ENCODE measurements around the gene PKD2. TPM values are rescaled to one million over a fixed set of nuclear protein-coding genes. Genes with fewer than 3 reads are reported as not detected.

The PKD2 gene
- total RNA-seq, 2 experiments from 2014 or later, result 2.3 to 2.8 TPM

GRCh38 chr4:88059766-88060165, 52.3 kb downstream of the PKD2 start:
- ATAC-seq, result no peak
- TF ChIP-seq CTCF (IDR thresholded peaks at IDR 0.05), result no peak
- POLR2A ChIA-PET, result no interaction called here
- H3K4me1 Mint-ChIP-seq (ENCODE audit: low read depth), result no peaks in the 10 kb centered on the region
- H3K36me3 Mint-ChIP-seq (ENCODE audit: low read depth), result no peaks in the 10 kb centered on the region
- H3K4me3 Mint-ChIP-seq, result no peak overlapping the region
- DNase-seq, result no peak
- CTCF ChIA-PET, result no interaction called here
- H3K27ac Mint-ChIP-seq, result no peak overlapping the region
- intact Hi-C loops (cut with micrococcal nuclease), result no loop called here
- no peaks in the 10 kb centered on the region for H3K27me3 Mint-ChIP-seq
- no peaks in the 10 kb centered on the region for H3K9me3 Mint-ChIP-seq

- no peak for ATAC-seq
- intact Hi-C loops (cut with micrococcal nuclease), result no loop called here
- no peaks in the 10 kb centered on the region for H3K27me3 Mint-ChIP-seq
- CTCF ChIA-PET, result no interaction called here
- H3K4me1 Mint-ChIP-seq (ENCODE audit: low read depth), result no peaks in the 10 kb centered on the region
- H3K4me3 Mint-ChIP-seq, result no peak overlapping the region
- TF ChIP-seq CTCF (IDR thresholded peaks at IDR 0.05), result no peak
- H3K9me3 Mint-ChIP-seq, result no peaks in the 10 kb centered on the region
- no peak overlapping the region for H3K27ac Mint-ChIP-seq
- H3K36me3 Mint-ChIP-seq (ENCODE audit: low read depth), result no peaks in the 10 kb centered on the region
- POLR2A ChIA-PET, result no interaction called here
- no peak for DNase-seq
These were observed 53.0 kb downstream of the PKD2 start for GRCh38 chr4:88060431-88060830.

- H3K27me3 Mint-ChIP-seq, result no peaks in the 10 kb centered on the region
- H3K9me3 Mint-ChIP-seq, result no peaks in the 10 kb centered on the region
- ATAC-seq (no peak), DNase-seq (no peak)
- POLR2A ChIA-PET, result no interaction called here
- peaks cover 11% of the 10 kb centered on the region for H3K36me3 Mint-ChIP-seq (ENCODE audit: low read depth)
- no peak overlapping the region for H3K4me3 Mint-ChIP-seq
- CTCF ChIA-PET, result no interaction called here
- intact Hi-C loops (cut with micrococcal nuclease), result no loop called here
- no peaks in the 10 kb centered on the region for H3K4me1 Mint-ChIP-seq (ENCODE audit: low read depth)
- no peak for TF ChIP-seq CTCF (IDR thresholded peaks at IDR 0.05)
- H3K27ac Mint-ChIP-seq, result no peak overlapping the region
These were observed 54.9 kb downstream of the PKD2 start for GRCh38 chr4:88062311-88062710.

DNA sequence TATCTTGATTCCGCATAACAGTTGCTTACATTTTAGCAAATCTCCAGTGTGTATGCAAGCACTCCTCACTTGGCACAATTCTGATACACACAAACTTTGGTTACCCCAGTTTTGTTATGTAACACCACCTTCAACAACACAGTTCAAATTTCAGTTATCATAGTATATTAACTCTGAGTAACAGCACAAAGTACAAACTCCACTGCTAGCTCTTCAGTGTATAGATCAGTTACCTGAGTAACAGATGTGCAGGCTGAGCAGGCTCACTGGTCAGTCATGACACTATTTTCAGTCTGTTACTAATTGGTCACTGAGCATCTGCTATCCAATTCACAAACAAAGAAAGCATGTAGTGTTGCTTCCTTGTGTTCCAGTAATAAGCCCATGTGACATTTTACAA, 55.4 kb downstream of the PKD2 start:
- H3K27me3 Mint-ChIP-seq, result no peaks in the 10 kb centered on the region
- CTCF ChIA-PET, result no interaction called here

DNA sequence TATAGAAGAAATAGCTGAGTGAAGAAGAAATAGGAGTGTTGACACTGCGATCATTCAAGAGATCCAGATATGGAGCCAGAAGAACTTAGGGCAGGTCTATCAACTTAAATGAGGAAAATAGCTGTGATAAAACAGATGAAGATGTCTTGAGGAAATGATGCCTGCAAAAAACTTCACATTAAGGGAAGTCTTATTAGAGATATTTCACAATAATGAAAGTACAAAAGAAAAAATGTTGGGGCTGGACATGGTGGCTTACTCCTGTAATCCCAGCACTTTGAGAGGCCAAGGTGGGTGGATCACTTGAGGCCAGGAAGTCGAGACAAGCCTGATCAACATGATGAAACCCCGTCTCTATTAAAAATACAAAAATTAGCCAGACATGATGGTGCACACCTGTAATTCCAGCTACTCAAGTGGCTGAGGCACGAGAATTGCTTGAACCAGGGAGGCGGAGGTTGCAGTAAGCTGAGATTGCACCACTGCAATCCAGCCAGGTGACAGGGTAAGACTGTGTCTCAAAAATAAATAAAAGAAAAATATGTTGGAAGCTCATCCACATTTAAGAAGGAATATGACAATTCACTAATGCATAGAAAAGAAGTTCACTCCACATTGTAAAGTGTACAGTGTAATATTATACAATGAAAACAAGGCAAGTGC, 56.3 kb downstream of the PKD2 start:
- DNase-seq (no peak), ATAC-seq (no peak)
- Mint-ChIP-seq H3K4me3 (no peak overlapping the region), H3K27ac (no peak overlapping the region), H3K9me3 (peaks cover 2% of the 10 kb centered on the region), H3K36me3 (ENCODE audit: low read depth) (peaks cover 22% of the 10 kb centered on the region), H3K4me1 (ENCODE audit: low read depth) (no peaks in the 10 kb centered on the region), H3K27me3 (no peaks in the 10 kb centered on the region)
- ChIA-PET POLR2A (no interaction called here), CTCF (interaction anchor here (1.3 to 2.3 kb wide), 3 partner anchors 9 to 451 kb away, joined by 3 to 6 read pairs (median 4); no protein-coding TSS in a partner anchor)
- TF ChIP-seq CTCF (IDR thresholded peaks at IDR 0.05), result no peak
- intact Hi-C loops (cut with micrococcal nuclease), result no loop called here

More for the DNA sequence above, 55.4 kb downstream of the PKD2 start:
- no peak overlapping the region for H3K27ac Mint-ChIP-seq
- DNase-seq (no peak), ATAC-seq (no peak)
- no peaks in the 10 kb centered on the region for H3K4me1 Mint-ChIP-seq (ENCODE audit: low read depth)
- intact Hi-C loops (cut with micrococcal nuclease), result no loop called here
- no peak overlapping the region for H3K4me3 Mint-ChIP-seq
- POLR2A ChIA-PET, result no interaction called here
- peaks cover 17% of the 10 kb centered on the region for H3K36me3 Mint-ChIP-seq (ENCODE audit: low read depth)
- H3K9me3 Mint-ChIP-seq, result no peaks in the 10 kb centered on the region
- TF ChIP-seq CTCF (IDR thresholded peaks at IDR 0.05), result no peak

Measured in activated CD8-positive, alpha-beta T cell treated with anti-CD3 and anti-CD28 coated beads for 36 hours (primary cell).